ENCODE results near the gene MBP. TPM values are rescaled to one million over a fixed set of nuclear protein-coding genes. Genes with fewer than 3 reads are reported as not detected.
"Not testable (repeated sequence)": the region's sequence is repeated elsewhere in the genome, so short reads cannot be mapped to it uniquely, and the experiment has no call there.

Gene MBP
- total RNA-seq, 2 donors from 2014 or later: 41.6 to 42.1 TPM

- no peak for DNase-seq (ENCODE audit: low spot score)
- intact Hi-C loops (cut with DNase I): no loop called here
Observed at GRCh38 chr18:76993085-76993382, 139.5 kb downstream of the MBP start.

- no peak for DNase-seq (ENCODE audit: low spot score)
- intact Hi-C loops (cut with DNase I): no loop called here
Observed at GRCh38 chr18:76992226-76993084, 140.1 kb downstream of the MBP start.

- no peak for DNase-seq (ENCODE audit: low spot score)
- intact Hi-C loops (cut with DNase I): no loop called here
Observed at GRCh38 chr18:76991021-76991688, 141.4 kb downstream of the MBP start.

GRCh38 chr18:76990343-76991020 lies 142.1 kb downstream of the MBP start:
- intact Hi-C loops (cut with DNase I); DNase-seq (ENCODE audit: low spot score): not testable (repeated sequence)

- intact Hi-C loops (cut with DNase I): no loop called here
- DNase-seq (ENCODE audit: low spot score): no peak
Observed at GRCh38 chr18:76989647-76990190, 142.9 kb downstream of the MBP start.

- intact Hi-C loops (cut with DNase I): no loop called here
- DNase-seq (ENCODE audit: low spot score): no peak
Observed at GRCh38 chr18:76988827-76989646, 143.5 kb downstream of the MBP start.

GRCh38 chr18:76988031-76988826 lies 144.4 kb downstream of the MBP start:
- DNase-seq (ENCODE audit: low spot score): no peak
- intact Hi-C loops (cut with DNase I): no loop called here

GRCh38 chr18:76986406-76986805 lies 146.2 kb downstream of the MBP start:
- intact Hi-C loops (cut with DNase I): no loop called here
- DNase-seq (ENCODE audit: low spot score): no peak

GRCh38 chr18:76985951-76986236 lies 146.7 kb downstream of the MBP start:
- intact Hi-C loops (cut with DNase I): no loop called here
- no peak for DNase-seq (ENCODE audit: low spot score)

GRCh38 chr18:76985156-76985950 lies 147.2 kb downstream of the MBP start:
- intact Hi-C loops (cut with DNase I): no loop called here

GRCh38 chr18:76984193-76985155 lies 148.1 kb downstream of the MBP start:
- DNase-seq (ENCODE audit: low spot score): no peak
- intact Hi-C loops (cut with DNase I): no loop called here

More at GRCh38 chr18:76985156-76985950, 147.2 kb downstream of the MBP start:
- DNase-seq (ENCODE audit: low spot score): no peak

GRCh38 chr18:76983613-76984051 lies 149.0 kb downstream of the MBP start:
- no peak for DNase-seq (ENCODE audit: low spot score)
- intact Hi-C loops (cut with DNase I): no loop called here

GRCh38 chr18:76982841-76983583 lies 149.6 kb downstream of the MBP start:
- intact Hi-C loops (cut with DNase I): no loop called here
- peak; percentile 92 for DNase-seq (ENCODE audit: low spot score)

- intact Hi-C loops (cut with DNase I): no loop called here
- DNase-seq (ENCODE audit: low spot score): no peak
Observed at GRCh38 chr18:76982038-76982437, 150.5 kb downstream of the MBP start.

- intact Hi-C loops (cut with DNase I): no loop called here
- no peak for DNase-seq (ENCODE audit: low spot score)
Observed at GRCh38 chr18:76981396-76981968, 151.1 kb downstream of the MBP start.

Data from posterior vena cava (tissue), 2 donors.